ENCODE data around the gene RBM3. TPM values are rescaled to one million over a fixed set of nuclear protein-coding genes. Genes with fewer than 3 reads are reported as not detected.

RBM3 gene
- total RNA-seq, 4 donors from 2014 or later: 94.0 to 204 (median 156) TPM

GRCh38 chrX:48532161-48532560 is 42.1 kb upstream of the RBM3 start:
- no peak overlapping the region for H3K4me3 ChIP-seq
- no peak for DNase-seq (ENCODE audit: extremely low spot score)
- no peak for TF ChIP-seq POLR2A (IDR thresholded peaks at IDR 0.05; ENCODE audit: low read depth)
- no peak for TF ChIP-seq EP300 (IDR thresholded peaks at IDR 0.05)
- TF ChIP-seq POLR2AphosphoS5 (IDR thresholded peaks at IDR 0.05): no peak
- TF ChIP-seq CTCF (IDR thresholded peaks at IDR 0.05): no peak
- no peaks in the 10 kb centered on the region for H3K27me3 ChIP-seq
- intact Hi-C loops (cut with DNase I): no loop called here
- H3K27ac ChIP-seq (replicated peaks in 1 of 4): peak overlapping the region in 2 of 4 donors; percentile 31 to 48
- no peaks in the 10 kb centered on the region for H3K4me1 ChIP-seq
- H3K36me3 ChIP-seq: peaks cover 0 to 17% (median 15%) of the 10 kb centered on the region in 4 donors
- no peaks in the 10 kb centered on the region for H3K9me3 ChIP-seq
- WGBS: 78% methylated on average over 1 of the region's 1 CpG

- no peak overlapping the region for H3K27ac ChIP-seq (replicated peaks in 1 of 4)
- no peak for DNase-seq (ENCODE audit: extremely low spot score)
- H3K4me1 ChIP-seq: no peaks in the 10 kb centered on the region
- H3K9me3 ChIP-seq: no peaks in the 10 kb centered on the region
- H3K27me3 ChIP-seq: no peaks in the 10 kb centered on the region
- WGBS: 90% methylated on average over 3 of the region's 3 CpGs
- TF ChIP-seq CTCF (IDR thresholded peaks at IDR 0.05) (no peak), EP300 (IDR thresholded peaks at IDR 0.05) (no peak), POLR2A (IDR thresholded peaks at IDR 0.05; ENCODE audit: low read depth) (no peak), POLR2AphosphoS5 (IDR thresholded peaks at IDR 0.05) (no peak)
- peaks cover 0 to 7% (median 6%) of the 10 kb centered on the region in 4 donors for H3K36me3 ChIP-seq
- H3K4me3 ChIP-seq: no peak overlapping the region
- intact Hi-C loops (cut with DNase I): no loop called here
Measured at GRCh38 chrX:48533165-48533564, 41.1 kb upstream of the RBM3 start.

- TF ChIP-seq POLR2A (IDR thresholded peaks at IDR 0.05; ENCODE audit: low read depth) (no peak), EP300 (IDR thresholded peaks at IDR 0.05) (no peak), POLR2AphosphoS5 (IDR thresholded peaks at IDR 0.05) (no peak), CTCF (IDR thresholded peaks at IDR 0.05) (no peak)
- no peaks in the 10 kb centered on the region for H3K9me3 ChIP-seq
- 84% methylated on average over 22 of the region's 23 CpGs for WGBS
- intact Hi-C loops (cut with DNase I): no loop called here
- H3K36me3 ChIP-seq: peaks cover 0 to 10% (median 4%) of the 10 kb centered on the region in 4 donors
- H3K4me3 ChIP-seq: peak overlapping the region; percentile 64 to 82 (median 70)
- no peaks in the 10 kb centered on the region for H3K27me3 ChIP-seq
- no peak for DNase-seq (ENCODE audit: extremely low spot score)
- H3K27ac ChIP-seq (replicated peaks in 1 of 4): peak overlapping the region; percentile 88 to 92 (median 88)
- peaks cover 4 to 13% (median 11%) of the 10 kb centered on the region in 4 donors for H3K4me1 ChIP-seq
Measured at GRCh38 chrX:48538641-48539344, 35.5 kb upstream of the RBM3 start.

- 66% methylated on average over 33 of the region's 59 CpGs for WGBS
- Histone ChIP-seq H3K27ac (replicated peaks in 1 of 4) (peak within 1 kb of the TSS; percentile 88 to 92 (median 88)), H3K4me3 (peak within 1 kb of the TSS; percentile 64 to 82 (median 70)), H3K9me3 (no peaks in the 10 kb centered on the region), H3K36me3 (peaks cover 0 to 10% (median 5%) of the 10 kb centered on the region in 4 donors), H3K27me3 (no peaks in the 10 kb centered on the region), H3K4me1 (peaks cover 4 to 13% (median 11%) of the 10 kb centered on the region in 4 donors)
- intact Hi-C loops (cut with DNase I): loop anchor here (2.0 kb wide), 1 partner anchor 33 kb away; no protein-coding TSS in a partner anchor
- DNase-seq (ENCODE audit: extremely low spot score): peak; percentile 99
- TF ChIP-seq CTCF (IDR thresholded peaks at IDR 0.05) (peak; percentile 32 to 49 (median 34)), POLR2A (IDR thresholded peaks at IDR 0.05; ENCODE audit: low read depth) (peak; percentile 29), EP300 (IDR thresholded peaks at IDR 0.05) (no peak), POLR2AphosphoS5 (IDR thresholded peaks at IDR 0.05) (peak; percentile 75 to 77)
Measured at GRCh38 chrX:48539345-48540027, 34.8 kb upstream of the RBM3 start, which contains the start of gene TBC1D25. Gene TBC1D25, plus strand, starts transcription at chrX:48539714. Its CDS starts 84 bp downstream, at chrX:48539798.

Data from esophagus muscularis mucosa (tissue), 4 donors.